Smooth muscle cell (in vitro differentiated cells): Measurements from ENCODE around the gene BDH1. TPM values are rescaled to one million over a fixed set of nuclear protein-coding genes. Genes with fewer than 3 reads are reported as not detected.

Experiments
- DNase-seq: peaks from one replicate; lab custom pipeline; 2025; ENCODE audit not compliant: unreplicated experiment; lab: John Stamatoyannopoulos, UW
- H2AFZ ChIP-seq: fragments of 200-600 bp; sonication (generic); 2 replicates; pipeline ENCODE4 v1.6.0; 2016; ENCODE audit warnings: antibody characterized with exemption, low read depth, mild to moderate bottlenecking
- H3F3A ChIP-seq: fragments of 200-600 bp; sonication (generic); 2 replicates; pipeline ENCODE4 v1.6.0; 2017; ENCODE audit warnings: antibody characterized with exemption, low read depth
- H3K27ac ChIP-seq: fragments of 200-600 bp; sonication (generic); 2 replicates; pipeline ENCODE4 v1.5.1; 2016; ENCODE audit warnings: low read depth, mild to moderate bottlenecking
- H3K27me3 ChIP-seq: fragments of 200-600 bp; sonication (generic); 2 replicates; pipeline ENCODE4 v1.6.1; 2016; ENCODE audit warnings: low read depth, mild to moderate bottlenecking
- H3K36me3 ChIP-seq: fragments of 200-600 bp; sonication (generic); 2 replicates; pipeline ENCODE4 v1.5.1; 2016; ENCODE audit warnings: low read depth
- H3K4me1 ChIP-seq: fragments of 200-600 bp; sonication (generic); 2 replicates; pipeline ENCODE4 v1.5.1; 2016; ENCODE audit warnings: low read depth
- H3K4me2 ChIP-seq: fragments of 200-600 bp; sonication (generic); 2 replicates; pipeline ENCODE4 v1.6.0; 2016; ENCODE audit warnings: mild to moderate bottlenecking
- H3K4me3 ChIP-seq: fragments of 200-600 bp; sonication (generic); 2 replicates; pipeline ENCODE4 v1.5.1; 2016; ENCODE audit warnings: mild to moderate bottlenecking
- H3K79me2 ChIP-seq: fragments of 200-600 bp; sonication (generic); 2 replicates; pipeline ENCODE4 v1.6.0; 2016; ENCODE audit warnings: low read depth, mild to moderate bottlenecking
- H3K9ac ChIP-seq: fragments of 200-600 bp; sonication (generic); 2 replicates; pipeline ENCODE4 v1.6.0; 2016; ENCODE audit warnings: low read depth
- H3K9me3 ChIP-seq: fragments of 200-600 bp; sonication (generic); replicated peaks from 2 replicates; pipeline ENCODE4 v1.5.1; 2016; ENCODE audit warnings: low read depth
- H4K20me1 ChIP-seq: fragments of 200-600 bp; sonication (generic); 2 replicates; pipeline ENCODE4 v1.6.0; 2016; ENCODE audit warnings: low read depth
- WGBS: methylation state at CpG from one replicate; pipeline ENCODE4 v1.1.7; 2016; ENCODE audit warnings: low lambda C conversion rate; 5-methylcytosine and 5-hydroxymethylcytosine counted together
- polyA plus RNA-seq: library from polyadenylated mRNA; unstranded; fragments of >200 nt; fragmentation: Nextera tagmentation; extraction: Ambion mirVana; gene quantifications from 2 replicates; pipeline ENCODE4 v1.2.1, GENCODE V29; 2016
- total RNA-seq: library from RNA; depleted of rRNA; stranded (reverse); fragments of >200 nt; gene quantifications from 2 replicates; pipeline ENCODE4 v1.2.3, GENCODE V29; 2014
- TF ChIP-seq, protein P1 (sequence below): fragments of 200-600 bp; sonication (generic); IDR thresholded peaks from 2 replicates; pipeline ENCODE4 v1.5.1; 2017; ENCODE audit warnings: borderline replicate concordance, mild to moderate bottlenecking, antibody characterized with exemption; ENCODE audit not compliant: insufficient read depth, poor library complexity, severe bottlenecking

The BDH1 gene
- total and polyA plus RNA-seq, 2 experiments from 2014 or later, result 4.0 to 7.2 TPM

DNA sequence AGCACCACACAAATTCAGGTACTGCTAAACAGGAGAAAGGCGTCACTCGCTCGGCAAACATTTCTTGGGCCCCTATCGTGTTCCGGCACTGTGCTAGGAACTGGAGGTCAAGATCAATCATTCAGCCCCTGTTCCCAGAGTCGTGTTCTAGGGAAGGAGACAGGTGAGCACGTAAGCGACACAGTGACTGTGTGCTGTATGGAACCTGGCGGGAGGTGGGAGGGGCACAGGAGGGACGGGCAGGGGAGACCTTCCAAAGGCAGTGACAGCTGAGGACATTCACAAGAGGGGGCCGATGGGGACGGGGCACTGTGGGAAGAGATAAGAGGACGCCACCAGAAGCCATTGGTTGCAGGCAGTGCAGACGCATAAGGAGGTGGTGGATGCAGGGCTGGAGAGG lies 32.2 kb downstream of the BDH1 start:
- no peak overlapping the region for H3K27ac ChIP-seq
- no peaks in the 10 kb centered on the region for H3K27me3 ChIP-seq
- no peak for DNase-seq
- H3K79me2 ChIP-seq, result no peaks in the 10 kb centered on the region
- H3K4me2 ChIP-seq, result no peak overlapping the region
- H3K9me3 ChIP-seq, result no peaks in the 10 kb centered on the region
- H3K9ac ChIP-seq, result no peak overlapping the region
- peaks cover 8% of the 10 kb centered on the region for H3K4me1 ChIP-seq
- no peak overlapping the region for H3K4me3 ChIP-seq
- TF ChIP-seq, protein P1, sequence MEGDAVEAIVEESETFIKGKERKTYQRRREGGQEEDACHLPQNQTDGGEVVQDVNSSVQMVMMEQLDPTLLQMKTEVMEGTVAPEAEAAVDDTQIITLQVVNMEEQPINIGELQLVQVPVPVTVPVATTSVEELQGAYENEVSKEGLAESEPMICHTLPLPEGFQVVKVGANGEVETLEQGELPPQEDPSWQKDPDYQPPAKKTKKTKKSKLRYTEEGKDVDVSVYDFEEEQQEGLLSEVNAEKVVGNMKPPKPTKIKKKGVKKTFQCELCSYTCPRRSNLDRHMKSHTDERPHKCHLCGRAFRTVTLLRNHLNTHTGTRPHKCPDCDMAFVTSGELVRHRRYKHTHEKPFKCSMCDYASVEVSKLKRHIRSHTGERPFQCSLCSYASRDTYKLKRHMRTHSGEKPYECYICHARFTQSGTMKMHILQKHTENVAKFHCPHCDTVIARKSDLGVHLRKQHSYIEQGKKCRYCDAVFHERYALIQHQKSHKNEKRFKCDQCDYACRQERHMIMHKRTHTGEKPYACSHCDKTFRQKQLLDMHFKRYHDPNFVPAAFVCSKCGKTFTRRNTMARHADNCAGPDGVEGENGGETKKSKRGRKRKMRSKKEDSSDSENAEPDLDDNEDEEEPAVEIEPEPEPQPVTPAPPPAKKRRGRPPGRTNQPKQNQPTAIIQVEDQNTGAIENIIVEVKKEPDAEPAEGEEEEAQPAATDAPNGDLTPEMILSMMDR, result no peak
- peaks cover 3% of the 10 kb centered on the region for H3F3A ChIP-seq
- no peaks in the 10 kb centered on the region for H3K36me3 ChIP-seq
- H2AFZ ChIP-seq, result no peak overlapping the region
- 91% methylated on average over 14 of the region's 14 CpGs for WGBS
- H4K20me1 ChIP-seq, result no peaks in the 10 kb centered on the region

DNA sequence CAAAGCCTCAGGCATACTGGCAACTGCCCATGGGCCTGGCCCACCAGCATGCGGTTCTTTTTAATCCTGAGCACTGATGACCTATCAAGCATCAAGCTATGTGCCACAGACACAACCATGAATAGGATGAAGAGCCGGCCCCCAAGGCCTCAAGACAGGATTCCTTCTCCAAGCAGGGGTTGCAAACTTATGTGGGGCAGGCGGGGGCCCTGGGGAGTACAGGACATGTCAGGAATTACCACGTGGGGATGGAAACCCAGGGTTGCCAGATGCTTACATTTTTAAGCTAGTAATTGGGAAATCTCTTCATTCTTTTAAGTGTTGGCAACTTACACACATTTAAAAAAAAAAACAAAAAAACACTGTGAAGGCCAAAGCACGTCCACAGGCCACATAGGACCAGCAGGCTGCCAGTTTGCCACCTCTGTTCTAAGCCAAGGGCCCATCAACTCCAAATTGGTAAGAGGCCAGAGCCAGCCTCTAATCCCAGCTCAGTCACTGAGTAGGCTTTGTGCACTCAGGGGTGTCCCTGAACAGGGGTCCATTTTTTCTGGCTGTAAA lies 32.8 kb downstream of the BDH1 start:
- Histone ChIP-seq H3K4me2 (no peak overlapping the region), H2AFZ (no peak overlapping the region), H3K9me3 (no peaks in the 10 kb centered on the region), H3K36me3 (no peaks in the 10 kb centered on the region), H4K20me1 (no peaks in the 10 kb centered on the region), H3K4me3 (no peak overlapping the region), H3K9ac (no peak overlapping the region), H3K27ac (no peak overlapping the region), H3F3A (peaks cover 3% of the 10 kb centered on the region), H3K27me3 (no peaks in the 10 kb centered on the region), H3K4me1 (peaks cover 8% of the 10 kb centered on the region), H3K79me2 (no peaks in the 10 kb centered on the region)
- TF ChIP-seq, protein P1, result no peak
- DNase-seq, result no peak
- 75% methylated on average over 5 of the region's 5 CpGs for WGBS

DNA sequence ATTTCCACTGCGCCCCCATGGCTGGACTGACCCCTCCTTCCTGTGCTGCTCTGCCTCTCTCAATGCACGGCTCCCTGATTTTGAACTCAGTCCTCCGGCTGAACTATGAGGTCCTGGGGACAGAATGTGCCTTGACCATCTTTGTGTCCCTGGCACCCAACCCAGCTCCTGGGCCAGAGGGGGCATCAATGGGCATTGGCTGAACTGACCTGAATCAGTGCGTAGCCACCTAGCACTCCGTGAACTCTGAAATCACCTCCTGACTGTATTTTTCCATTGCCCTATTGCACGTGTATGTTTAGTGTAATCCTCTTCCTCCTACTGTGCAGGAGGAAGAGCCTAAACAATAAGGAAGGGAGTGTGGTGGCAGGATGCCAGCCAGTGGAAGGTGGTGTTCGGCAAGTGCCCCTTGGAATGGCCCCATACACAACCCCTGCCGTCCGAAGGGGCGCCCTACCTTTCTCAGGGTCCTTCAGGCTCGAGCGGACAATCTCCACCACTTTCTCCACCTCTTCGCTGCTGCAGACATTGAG lies 33.5 kb downstream of the BDH1 start:
- H3K27ac ChIP-seq, result no peak overlapping the region
- no peak overlapping the region for H3K4me3 ChIP-seq
- no peaks in the 10 kb centered on the region for H3K79me2 ChIP-seq
- no peak overlapping the region for H3K4me2 ChIP-seq
- H2AFZ ChIP-seq, result no peak overlapping the region
- no peaks in the 10 kb centered on the region for H4K20me1 ChIP-seq
- TF ChIP-seq, protein P1, result no peak
- H3K27me3 ChIP-seq, result no peaks in the 10 kb centered on the region
- no peaks in the 10 kb centered on the region for H3K36me3 ChIP-seq
- peaks cover 8% of the 10 kb centered on the region for H3K4me1 ChIP-seq
- H3F3A ChIP-seq, result peaks cover 3% of the 10 kb centered on the region
- no peaks in the 10 kb centered on the region for H3K9me3 ChIP-seq
- 93% methylated on average over 13 of the region's 13 CpGs for WGBS
- H3K9ac ChIP-seq, result no peak overlapping the region
- DNase-seq, result no peak
